Stimulated activated naive B cell treated with anti-CD40 and anti-IgM and Interleukin-4, amounts not matched to agents 10 μg/mL and 1 μg/mL and 100 μg/mL, for 72 hours (primary cell): ENCODE data around the gene STT3B.

ENCODE experiments used
- ATAC-seq, 2 donors: fragments of 150-1000 bp; cut with Tn5 transposase; replicated peaks; 2 replicates each; pipeline ENCODE4 v1.10.0; 2021; ENCODE audit warnings: moderate library complexity in 1 of 2
- DNase-seq: peaks from one replicate; pipeline ENCODE4 v3.0.0; 2021
- H3K27ac Mint-ChIP-seq: one replicate; pipeline ENCODE4 v1.8.0; 2022; ENCODE audit warnings: mild to moderate bottlenecking, mixed read lengths
- H3K27me3 Mint-ChIP-seq, 2 donors: one replicate each; pipeline ENCODE4 v1.8.0; 2022; ENCODE audit warnings: mixed read lengths in 2 of 2
- H3K36me3 Mint-ChIP-seq, 2 donors: one replicate each; pipeline ENCODE4 v1.8.0; 2022; ENCODE audit warnings: mixed read lengths in 2 of 2, mild to moderate bottlenecking in 1 of 2
- H3K4me1 Mint-ChIP-seq, 2 donors: one replicate each; pipeline ENCODE4 v1.8.0; 2022; ENCODE audit warnings: mixed read lengths in 2 of 2, mild to moderate bottlenecking in 1 of 2
- H3K4me3 Mint-ChIP-seq, 2 donors: one replicate each; pipeline ENCODE4 v1.8.0; 2022; ENCODE audit warnings: mild to moderate bottlenecking in 2 of 2, mixed read lengths in 2 of 2, moderate library complexity in 1 of 2
- H3K9me3 Mint-ChIP-seq, 2 donors: one replicate each; pipeline ENCODE4 v1.8.0; 2022; ENCODE audit warnings: mixed read lengths in 2 of 2, mild to moderate bottlenecking in 1 of 2

Gene STT3B

GRCh38 chr3:31670722-31671121, 138.0 kb downstream of the STT3B start:
- H3K27ac Mint-ChIP-seq, result peak overlapping the region; percentile 48
- peaks cover 43 to 66% of the 10 kb centered on the region in 2 donors for H3K36me3 Mint-ChIP-seq
- no peaks in the 10 kb centered on the region for H3K9me3 Mint-ChIP-seq
- DNase-seq (no peak), ATAC-seq (no peak)
- H3K27me3 Mint-ChIP-seq, result no peaks in the 10 kb centered on the region
- no peak overlapping the region for H3K4me3 Mint-ChIP-seq
- peaks cover 5 to 13% of the 10 kb centered on the region in 2 donors for H3K4me1 Mint-ChIP-seq

GRCh38 chr3:31671451-31671850, 138.7 kb downstream of the STT3B start:
- DNase-seq (no peak), ATAC-seq (no peak)
- no peaks in the 10 kb centered on the region for H3K9me3 Mint-ChIP-seq
- no peak overlapping the region for H3K4me3 Mint-ChIP-seq
- peaks cover 42 to 65% of the 10 kb centered on the region in 2 donors for H3K36me3 Mint-ChIP-seq
- H3K4me1 Mint-ChIP-seq, result peaks cover 5 to 13% of the 10 kb centered on the region in 2 donors
- H3K27ac Mint-ChIP-seq, result peak overlapping the region; percentile 1
- no peaks in the 10 kb centered on the region for H3K27me3 Mint-ChIP-seq

GRCh38 chr3:31671976-31672375, 139.3 kb downstream of the STT3B start:
- Mint-ChIP-seq H3K9me3 (no peaks in the 10 kb centered on the region), H3K4me3 (no peak overlapping the region), H3K36me3 (peaks cover 45 to 70% of the 10 kb centered on the region in 2 donors), H3K27ac (no peak overlapping the region), H3K4me1 (peaks cover 5 to 13% of the 10 kb centered on the region in 2 donors), H3K27me3 (no peaks in the 10 kb centered on the region)
- no peak for ATAC-seq
- DNase-seq, result no peak

GRCh38 chr3:31673950-31674349, 141.2 kb downstream of the STT3B start:
- Mint-ChIP-seq H3K27me3 (no peaks in the 10 kb centered on the region), H3K4me1 (peaks cover 12 to 24% of the 10 kb centered on the region in 2 donors), H3K9me3 (no peaks in the 10 kb centered on the region), H3K27ac (no peak overlapping the region), H3K4me3 (no peak overlapping the region), H3K36me3 (peaks cover 52 to 78% of the 10 kb centered on the region in 2 donors)
- DNase-seq (no peak), ATAC-seq (no peak)

GRCh38 chr3:31676556-31676955, 143.8 kb downstream of the STT3B start:
- ATAC-seq (no peak), DNase-seq (no peak)
- Mint-ChIP-seq H3K9me3 (no peaks in the 10 kb centered on the region), H3K4me1 (peaks cover 11 to 20% of the 10 kb centered on the region in 2 donors), H3K27ac (no peak overlapping the region), H3K36me3 (peaks cover 44 to 73% of the 10 kb centered on the region in 2 donors), H3K4me3 (no peak overlapping the region), H3K27me3 (no peaks in the 10 kb centered on the region)

GRCh38 chr3:31680072-31680870, 147.5 kb downstream of the STT3B start:
- H3K9me3 Mint-ChIP-seq, result no peaks in the 10 kb centered on the region

More at GRCh38 chr3:31680072-31680870, 147.5 kb downstream of the STT3B start:
- no peak overlapping the region for H3K4me3 Mint-ChIP-seq
- ATAC-seq, result no peak
- peaks cover 50 to 77% of the 10 kb centered on the region in 2 donors for H3K36me3 Mint-ChIP-seq
- peaks cover 14 to 25% of the 10 kb centered on the region in 2 donors for H3K4me1 Mint-ChIP-seq
- DNase-seq, result no peak
- no peaks in the 10 kb centered on the region for H3K27me3 Mint-ChIP-seq
- H3K27ac Mint-ChIP-seq, result no peak overlapping the region
